OCI-LY3 (cell line): Measurements from ENCODE around the gene GRHL3.

ENCODE experiments used
- H2AFZ ChIP-seq: fragments of 200-600, 300-600 bp; shearing (Covaris generic); 2 replicates; pipeline ENCODE4 v1.6.0; 2014; ENCODE audit warnings: antibody characterized with exemption, low read depth, low read length
- H3K27ac ChIP-seq: fragments of 200-600, 300-600 bp; sonication (generic); 2 replicates; pipeline ENCODE4 v1.5.1; 2014; ENCODE audit warnings: mild to moderate bottlenecking, low read length, moderate library complexity, mixed read lengths
- H3K27me3 ChIP-seq: fragments of 200-600, 300-600 bp; sonication (generic); 2 replicates; pipeline ENCODE4 v1.6.1; 2014; ENCODE audit warnings: low read depth, low read length, mixed read lengths
- H3K36me3 ChIP-seq: fragments of 200-600, 300-600 bp; sonication (generic); replicated peaks from 2 replicates; pipeline ENCODE3; 2014; ENCODE audit warnings: low read depth, low read length, mixed read lengths
- H3K4me1 ChIP-seq: fragments of 300-600, 200-600 bp; sonication (generic); 2 replicates; pipeline ENCODE4 v1.6.1; 2014; ENCODE audit warnings: low read length, mixed read lengths
- H3K4me2 ChIP-seq: fragments of 200-600, 300-600 bp; sonication (generic); 2 replicates; pipeline ENCODE4 v1.6.1; 2014; ENCODE audit warnings: low read length, mixed read lengths
- H3K4me3 ChIP-seq: fragments of 300-600, 200-600 bp; sonication (generic); 2 replicates; pipeline ENCODE4 v1.5.1; 2014; ENCODE audit warnings: antibody characterized with exemption, mild to moderate bottlenecking, low read length, moderate library complexity
- H3K79me2 ChIP-seq: fragments of 300-600, 200-600 bp; shearing (Covaris generic); 2 replicates; pipeline ENCODE4 v1.6.1; 2014; ENCODE audit warnings: mild to moderate bottlenecking, low read length, mixed read lengths
- H3K9ac ChIP-seq: fragments of 300-600, 200-600 bp; shearing (Covaris generic); 2 replicates; pipeline ENCODE4 v1.6.0; 2014; ENCODE audit warnings: mild to moderate bottlenecking, low read length, moderate library complexity
- H3K9me3 ChIP-seq: fragments of 200-600, 300-600 bp; shearing (Covaris generic); 2 replicates; pipeline ENCODE4 v1.6.1; 2014; ENCODE audit warnings: low read length, mixed read lengths; ENCODE audit not compliant: insufficient read depth
- H4K20me1 ChIP-seq: fragments of 200-600, 300-600 bp; sonication (generic); 2 replicates; pipeline ENCODE4 v1.6.1; 2016; ENCODE audit warnings: low read length, mixed read lengths; ENCODE audit not compliant: insufficient read depth
- EZH2phosphoT487 ChIP-seq: fragments of 200-600 bp; shearing (Covaris generic); IDR thresholded peaks from 2 replicates; pipeline ENCODE4 v1.6.1; 2018; ENCODE audit warnings: antibody characterized with exemption, mixed run types, low read depth
- TF ChIP-seq, protein P1 (sequence below): fragments of 200-600, 300-600 bp; sonication (generic); IDR thresholded peaks from 2 replicates; pipeline ENCODE4 v1.5.1; 2014; ENCODE audit warnings: antibody characterized with exemption, low read length, low read depth

GRHL3 gene

DNA sequence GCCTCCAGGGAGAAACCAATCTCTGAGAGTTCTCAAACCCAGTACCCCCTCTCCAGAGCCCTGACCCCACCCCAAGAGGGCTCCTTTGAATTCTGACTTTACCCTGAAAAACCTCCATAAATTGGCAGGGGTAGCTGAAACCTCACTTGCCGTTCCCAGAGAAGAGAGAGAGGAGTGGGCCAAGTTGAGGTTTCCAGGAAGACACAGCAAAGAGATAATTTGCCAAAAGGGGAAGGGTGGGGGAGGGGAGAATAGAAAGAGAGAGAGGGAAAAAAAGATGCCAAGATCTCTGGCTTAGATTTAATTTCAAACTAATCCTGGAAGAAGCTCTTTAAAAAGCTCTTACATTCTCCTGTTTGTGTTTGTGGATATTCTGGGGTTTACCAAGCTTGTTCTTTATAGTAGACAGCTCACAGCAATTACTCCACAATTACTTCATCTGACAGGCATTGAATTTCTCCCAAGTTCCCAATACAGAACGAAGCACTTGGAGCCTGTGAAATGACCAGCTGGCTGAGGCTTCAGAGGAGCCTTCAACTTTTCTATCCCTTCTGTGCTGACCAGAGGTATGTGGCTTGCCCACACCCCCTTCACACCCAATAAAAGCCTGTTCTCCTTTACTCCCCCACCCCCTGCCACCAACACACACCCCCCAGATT is 1.1 kb upstream of the GRHL3 start:
- Histone ChIP-seq H3K9me3 (no peaks in the 10 kb centered on the region), H3K36me3 (no peaks in the 10 kb centered on the region), H2AFZ (no peak overlapping the region), H3K4me2 (peak overlapping the region; percentile 84), H3K9ac (peak overlapping the region; percentile 63), H4K20me1 (no peaks in the 10 kb centered on the region), H3K79me2 (no peaks in the 10 kb centered on the region), H3K27me3 (peaks cover 18% of the 10 kb centered on the region), H3K27ac (peak overlapping the region; percentile 66), H3K4me3 (peak overlapping the region; percentile 51), H3K4me1 (peaks cover 90% of the 10 kb centered on the region)
- TF ChIP-seq, protein P1, sequence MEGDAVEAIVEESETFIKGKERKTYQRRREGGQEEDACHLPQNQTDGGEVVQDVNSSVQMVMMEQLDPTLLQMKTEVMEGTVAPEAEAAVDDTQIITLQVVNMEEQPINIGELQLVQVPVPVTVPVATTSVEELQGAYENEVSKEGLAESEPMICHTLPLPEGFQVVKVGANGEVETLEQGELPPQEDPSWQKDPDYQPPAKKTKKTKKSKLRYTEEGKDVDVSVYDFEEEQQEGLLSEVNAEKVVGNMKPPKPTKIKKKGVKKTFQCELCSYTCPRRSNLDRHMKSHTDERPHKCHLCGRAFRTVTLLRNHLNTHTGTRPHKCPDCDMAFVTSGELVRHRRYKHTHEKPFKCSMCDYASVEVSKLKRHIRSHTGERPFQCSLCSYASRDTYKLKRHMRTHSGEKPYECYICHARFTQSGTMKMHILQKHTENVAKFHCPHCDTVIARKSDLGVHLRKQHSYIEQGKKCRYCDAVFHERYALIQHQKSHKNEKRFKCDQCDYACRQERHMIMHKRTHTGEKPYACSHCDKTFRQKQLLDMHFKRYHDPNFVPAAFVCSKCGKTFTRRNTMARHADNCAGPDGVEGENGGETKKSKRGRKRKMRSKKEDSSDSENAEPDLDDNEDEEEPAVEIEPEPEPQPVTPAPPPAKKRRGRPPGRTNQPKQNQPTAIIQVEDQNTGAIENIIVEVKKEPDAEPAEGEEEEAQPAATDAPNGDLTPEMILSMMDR, result no peak
- TF ChIP-seq EZH2phosphoT487, result no peak

- Histone ChIP-seq H3K9ac (peak overlapping the region; percentile 63), H2AFZ (no peak overlapping the region), H3K4me1 (peaks cover 86% of the 10 kb centered on the region), H4K20me1 (no peaks in the 10 kb centered on the region), H3K4me2 (peak overlapping the region; percentile 84), H3K79me2 (no peaks in the 10 kb centered on the region), H3K27ac (peak overlapping the region; percentile 66), H3K36me3 (no peaks in the 10 kb centered on the region), H3K4me3 (peak overlapping the region; percentile 51), H3K9me3 (no peaks in the 10 kb centered on the region), H3K27me3 (peaks cover 25% of the 10 kb centered on the region)
- TF ChIP-seq EZH2phosphoT487, result no peak
- TF ChIP-seq, protein P1, result no peak
These were observed 394 bp upstream of the GRHL3 start for GRCh38 chr1:24318615-24319311.

- no peak overlapping the region for H3K4me2 ChIP-seq
These were observed 805 bp downstream of the GRHL3 start for GRCh38 chr1:24319962-24320361.

GRCh38 chr1:24321126-24321525 is 2.0 kb downstream of the GRHL3 start:
- Histone ChIP-seq H3K4me3 (peak overlapping the region; percentile 86), H3K4me2 (peak overlapping the region; percentile 94), H4K20me1 (no peaks in the 10 kb centered on the region), H3K36me3 (no peaks in the 10 kb centered on the region), H3K27me3 (peaks cover 45% of the 10 kb centered on the region), H3K79me2 (no peaks in the 10 kb centered on the region), H2AFZ (no peak overlapping the region), H3K27ac (no peak overlapping the region), H3K9me3 (no peaks in the 10 kb centered on the region), H3K9ac (peak overlapping the region; percentile 78), H3K4me1 (peaks cover 69% of the 10 kb centered on the region)
- TF ChIP-seq, protein P1, result 0 out of 2 replicates have a peak, but pooled peaks have one; percentile 3
- TF ChIP-seq EZH2phosphoT487, result no peak

More at GRCh38 chr1:24319962-24320361, 805 bp downstream of the GRHL3 start:
- no peak overlapping the region for H2AFZ ChIP-seq
- H3K9ac ChIP-seq, result no peak overlapping the region
- H3K36me3 ChIP-seq, result no peaks in the 10 kb centered on the region
- peaks cover 36% of the 10 kb centered on the region for H3K27me3 ChIP-seq
- peaks cover 76% of the 10 kb centered on the region for H3K4me1 ChIP-seq
- H3K9me3 ChIP-seq, result no peaks in the 10 kb centered on the region
- H3K27ac ChIP-seq, result no peak overlapping the region
- H3K79me2 ChIP-seq, result no peaks in the 10 kb centered on the region
- no peaks in the 10 kb centered on the region for H4K20me1 ChIP-seq
- TF ChIP-seq, protein P1, result no peak
- TF ChIP-seq EZH2phosphoT487, result no peak
- H3K4me3 ChIP-seq, result no peak overlapping the region
